GM18520 (cell line): ENCODE measurements around the gene LHFPL5.

ENCODE experiments used
- ATAC-seq: cut with Tn5 transposase; IDR thresholded peaks from one replicate; pipeline ENCODE4 v1.9.1; 2021; ENCODE audit not compliant: unreplicated experiment

The LHFPL5 gene

DNA sequence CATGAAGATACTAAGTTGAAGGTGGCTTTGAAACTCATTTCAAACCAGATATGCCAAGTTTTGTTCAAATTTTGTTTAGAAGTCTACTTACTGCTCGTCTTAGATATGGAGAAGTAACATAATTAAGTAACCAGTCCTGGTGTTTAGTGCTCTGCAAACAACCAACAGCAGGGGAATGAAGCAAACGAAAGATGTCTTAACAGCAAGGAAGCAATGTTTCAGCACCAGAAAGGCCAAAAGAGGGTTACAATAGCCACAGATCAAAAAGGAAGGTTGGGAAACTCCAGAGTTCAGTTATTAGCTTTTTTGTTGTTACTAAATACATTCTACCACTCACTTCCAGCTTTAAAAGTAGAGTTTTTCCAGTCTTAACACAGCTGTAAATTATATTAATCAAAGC lies 45.1 kb downstream of the LHFPL5 start:
- no peak for ATAC-seq

DNA sequence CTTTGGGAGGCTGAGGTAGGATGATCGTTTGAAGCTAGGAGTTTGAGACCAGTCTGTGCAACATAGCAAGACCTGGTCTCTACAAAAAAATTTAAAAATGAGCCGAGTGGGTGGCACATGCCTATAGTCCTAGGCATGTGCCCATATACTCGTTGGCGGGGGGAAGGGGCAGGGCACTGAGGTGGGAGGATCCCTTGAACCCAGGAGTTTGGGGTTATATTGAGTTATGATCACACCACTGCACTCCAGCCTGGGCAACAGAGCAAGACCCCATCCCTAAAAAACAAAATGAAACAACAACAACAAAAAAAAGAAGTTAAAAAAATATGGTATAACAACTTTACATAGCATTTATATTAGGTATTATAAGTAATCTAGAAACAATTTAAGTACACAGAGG lies 47.8 kb downstream of the LHFPL5 start:
- no peak for ATAC-seq

DNA sequence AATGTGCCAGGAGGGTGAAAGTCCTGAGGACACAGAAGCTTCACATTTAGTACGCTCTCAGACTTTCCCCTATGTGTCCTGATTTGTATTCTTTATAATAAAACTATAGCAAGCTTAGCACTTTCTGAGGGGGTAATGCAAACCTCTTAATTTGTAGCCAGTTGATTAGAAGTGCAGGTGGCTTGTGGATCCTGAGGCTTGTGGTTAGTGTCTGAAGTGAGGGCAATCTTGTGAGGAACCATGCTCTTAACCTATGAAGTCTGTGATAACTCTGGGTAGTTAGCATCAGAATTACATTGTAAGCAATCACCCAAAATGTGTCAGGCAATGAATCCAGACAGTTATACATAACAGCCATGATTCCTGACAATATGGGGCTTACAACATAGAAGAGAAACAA lies 51.1 kb downstream of the LHFPL5 start:
- ATAC-seq, result no peak

DNA sequence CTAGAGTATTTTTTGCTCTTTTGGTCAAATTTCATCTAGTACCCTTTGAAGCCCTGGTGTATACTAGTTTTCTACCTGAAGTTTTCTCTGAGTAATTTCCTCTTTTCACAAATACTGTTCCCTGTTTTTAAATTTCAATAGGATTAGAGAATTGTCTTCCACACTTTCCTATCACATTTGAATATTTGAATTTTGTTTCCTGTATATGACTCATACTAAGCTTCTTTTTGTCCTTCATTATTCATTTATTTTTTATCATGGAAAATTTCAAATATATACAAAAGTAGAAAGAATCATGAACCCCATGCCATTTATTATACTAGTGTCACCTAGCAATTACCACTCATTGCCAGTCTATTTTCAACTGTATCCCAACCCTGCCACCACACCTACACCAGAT lies 52.7 kb downstream of the LHFPL5 start:
- ATAC-seq, result no peak

DNA sequence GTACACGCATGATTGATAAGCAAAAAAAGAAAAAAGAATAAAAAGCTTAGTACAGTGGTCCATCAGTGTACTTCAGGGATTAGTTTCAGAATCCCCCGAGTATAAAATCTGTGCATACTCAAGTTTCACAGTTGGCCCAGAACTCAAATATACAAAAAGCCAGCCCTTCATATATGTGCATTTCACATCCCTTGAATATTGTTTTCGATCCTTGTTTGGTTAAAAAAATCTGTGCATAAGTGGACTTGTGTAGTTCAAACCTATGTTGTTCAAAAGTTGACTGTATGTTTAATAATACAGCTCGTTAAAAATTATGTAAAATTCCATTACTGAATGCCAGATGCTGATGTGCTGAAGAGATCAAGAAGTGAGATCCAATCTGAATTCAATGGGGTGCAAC lies 54.2 kb downstream of the LHFPL5 start:
- no peak for ATAC-seq
